Neural cell (in vitro differentiated cells): ENCODE data around the gene LINGO1. TPM values are rescaled to one million over a fixed set of nuclear protein-coding genes. Genes with fewer than 3 reads are reported as not detected.

ENCODE experiments used
- H2AFZ ChIP-seq: fragments of 200-600, 300-800 bp; sonication (generic), shearing (Covaris generic); 2 replicates; pipeline ENCODE4 v1.6.0; 2014; ENCODE audit warnings: low read depth, mild to moderate bottlenecking, antibody characterized with exemption, low read length, moderate library complexity
- H3F3A ChIP-seq: fragments of 200-600 bp; shearing (Covaris generic); 2 replicates; pipeline ENCODE4 v1.6.1; 2016; ENCODE audit warnings: mild to moderate bottlenecking, moderate library complexity, mixed read lengths, antibody characterized with exemption, low read length; ENCODE audit not compliant: insufficient read depth, poor library complexity, severe bottlenecking
- H3K27ac ChIP-seq: fragments of 200-600, 300-800 bp; sonication (generic), shearing (Covaris generic); 2 replicates; pipeline ENCODE4 v1.5.1; 2014; ENCODE audit warnings: mild to moderate bottlenecking, low read length, moderate library complexity
- H3K27me3 ChIP-seq: fragments of 300-800, 200-600 bp; sonication (generic), shearing (Covaris generic); 2 replicates; pipeline ENCODE4 v1.6.0; 2014; ENCODE audit warnings: mild to moderate bottlenecking, low read depth, low read length, moderate library complexity; ENCODE audit not compliant: insufficient read depth
- H3K36me3 ChIP-seq: fragments of 300-800, 200-600 bp; sonication (generic), shearing (Covaris generic); 2 replicates; pipeline ENCODE4 v1.5.1; 2014; ENCODE audit warnings: mild to moderate bottlenecking, antibody characterized with exemption, low read length, moderate library complexity; ENCODE audit not compliant: insufficient read depth
- H3K4me2 ChIP-seq: fragments of 300-800, 200-600 bp; sonication (generic), shearing (Covaris generic); 2 replicates; pipeline ENCODE4 v1.6.0; 2014; ENCODE audit warnings: mild to moderate bottlenecking, low read length
- H3K4me3 ChIP-seq: fragments of 300-800, 200-600 bp; sonication (generic), shearing (Covaris generic); 2 replicates; pipeline ENCODE4 v1.5.1; 2014; ENCODE audit warnings: mild to moderate bottlenecking, low read length, moderate library complexity
- H3K79me2 ChIP-seq: fragments of 200-600 bp; shearing (Covaris generic); replicated peaks from 2 replicates; pipeline ENCODE4 v1.6.0; 2014; ENCODE audit warnings: mild to moderate bottlenecking, low read length, moderate library complexity; ENCODE audit not compliant: insufficient read depth
- H3K9ac ChIP-seq: fragments of 300-800, 200-600 bp; sonication (generic), shearing (Covaris generic); 2 replicates; pipeline ENCODE4 v1.6.1; 2016; ENCODE audit warnings: mild to moderate bottlenecking, low read length, mixed read lengths
- H3K9me2 ChIP-seq: fragments of 200-600 bp; shearing (Covaris generic); 2 replicates; pipeline ENCODE4 v1.6.1; 2016; ENCODE audit warnings: mild to moderate bottlenecking, low read length, mixed read lengths; ENCODE audit not compliant: insufficient read depth
- H3K9me3 ChIP-seq: fragments of 200-600, 300-800 bp; sonication (generic), shearing (Covaris generic); 2 replicates; pipeline ENCODE4 v1.6.1; 2016; ENCODE audit warnings: mild to moderate bottlenecking, mixed run types, low read length, moderate library complexity, mixed read lengths
- H4K20me1 ChIP-seq: fragments of 200-600 bp; shearing (Covaris generic); 2 replicates; pipeline ENCODE4 v1.6.1; 2016; ENCODE audit warnings: mild to moderate bottlenecking, mixed run types; ENCODE audit not compliant: insufficient read depth
- CTCF ChIP-seq: fragments of 450-650 bp; IDR thresholded peaks from 2 replicates; pipeline ENCODE4 v1.5.1; 2014; ENCODE audit warnings: antibody characterized with exemption, mild to moderate bottlenecking, moderate library complexity; ENCODE audit not compliant: poor library complexity, severe bottlenecking
- EZH2 ChIP-seq: fragments of 200-600, 300-800 bp; shearing (Covaris generic), sonication (generic); IDR thresholded peaks from 2 replicates; pipeline ENCODE4 v1.6.1; 2014; ENCODE audit warnings: antibody characterized with exemption, low read length, borderline replicate concordance, mild to moderate bottlenecking; ENCODE audit not compliant: insufficient read depth, poor library complexity, severe bottlenecking
- MXI1 ChIP-seq: fragments of 450-650 bp; conservative IDR thresholded peaks from 2 replicates; pipeline ENCODE4 v1.6.1; 2014; ENCODE audit warnings: antibody characterized with exemption, mild to moderate bottlenecking; ENCODE audit not compliant: poor library complexity, severe bottlenecking
- POLR2AphosphoS5 ChIP-seq: IDR thresholded peaks from 2 replicates; pipeline ENCODE4 v1.6.1; 2012
- RAD21 ChIP-seq: fragments of 450-650 bp; conservative IDR thresholded peaks from 2 replicates; pipeline ENCODE4 v1.6.1; 2014; ENCODE audit warnings: antibody characterized with exemption, mild to moderate bottlenecking, moderate library complexity
- REST ChIP-seq: IDR thresholded peaks from 2 replicates; pipeline ENCODE4 v1.6.1; 2012; ENCODE audit warnings: borderline replicate concordance
- SMC3 ChIP-seq: fragments of 450-650 bp; conservative IDR thresholded peaks from 2 replicates; pipeline ENCODE4 v1.6.1; 2014; ENCODE audit warnings: antibody characterized with exemption, mild to moderate bottlenecking, moderate library complexity; ENCODE audit not compliant: poor library complexity
- TAF1 ChIP-seq: IDR thresholded peaks from 2 replicates; pipeline ENCODE4 v1.6.1; 2012; ENCODE audit warnings: low read depth
- polyA plus RNA-seq: library from polyadenylated mRNA; depleted of rRNA; stranded (reverse); fragments of >200 nt; gene quantifications from 2 replicates; pipeline ENCODE4 v1.2.3, GENCODE V29; 2014

LINGO1 gene
- polyA plus RNA-seq, 1 donor from 2014 or later: 34.4 TPM

GRCh38 chr15:77630956-77631744 is 1.6 kb downstream of the LINGO1 start:
- Histone ChIP-seq H3F3A (peaks cover 6% of the 10 kb centered on the region), H3K9ac (peak overlapping the region; percentile 97), H3K4me3 (peak overlapping the region; percentile 78), H3K27me3 (no peaks in the 10 kb centered on the region), H3K79me2 (peaks cover 49% of the 10 kb centered on the region), H3K9me3 (no peaks in the 10 kb centered on the region), H3K27ac (peak overlapping the region; percentile 82), H3K4me2 (peak overlapping the region; percentile 98), H4K20me1 (no peaks in the 10 kb centered on the region), H3K9me2 (no peaks in the 10 kb centered on the region), H3K36me3 (no peaks in the 10 kb centered on the region), H2AFZ (peak overlapping the region; percentile 40)
- TF ChIP-seq EZH2: no peak
- TF ChIP-seq MXI1: no peak
- peak; percentile 37 for TF ChIP-seq RAD21
- TF ChIP-seq POLR2AphosphoS5: peak; percentile 54
- no peak for TF ChIP-seq REST
- TF ChIP-seq TAF1: no peak
- TF ChIP-seq SMC3: peak; percentile 36
- TF ChIP-seq CTCF: peak; percentile 42

- Histone ChIP-seq H4K20me1 (no peaks in the 10 kb centered on the region), H3F3A (peaks cover 7% of the 10 kb centered on the region), H3K9ac (peak overlapping the region; percentile 97), H3K9me3 (no peaks in the 10 kb centered on the region), H3K36me3 (no peaks in the 10 kb centered on the region), H3K9me2 (no peaks in the 10 kb centered on the region), H3K27me3 (no peaks in the 10 kb centered on the region), H2AFZ (no peak overlapping the region), H3K4me2 (peak overlapping the region; percentile 98), H3K79me2 (peaks cover 59% of the 10 kb centered on the region), H3K27ac (peak overlapping the region; percentile 82), H3K4me3 (peak overlapping the region; percentile 78)
- no peak for TF ChIP-seq TAF1
Measured at GRCh38 chr15:77630056-77630455, 2.7 kb downstream of the LINGO1 start.
